ENCODE data around the gene ITGB1. TPM values are rescaled to one million over a fixed set of nuclear protein-coding genes. Genes with fewer than 3 reads are reported as not detected.

ITGB1 gene
- total and polyA plus RNA-seq, 9 donors = 207 to 517 (median 276) TPM

- DNase-seq = no peak
- H3K27me3 ChIP-seq = no peaks in the 10 kb centered on the region
- H3K27ac ChIP-seq = no peak overlapping the region
- 88 to 91% (median 91%) methylated on average over 10 of the region's 10 CpGs for WGBS, 3 donors
- no peaks in the 10 kb centered on the region for H3K36me3 ChIP-seq
- intact Hi-C loops (cut with DNase I) = no loop called here
- H3K4me3 ChIP-seq = no peak overlapping the region
- TF ChIP-seq CTCF (IDR thresholded peaks at IDR 0.05) = no peak
- TF ChIP-seq POLR2A (IDR thresholded peaks at IDR 0.05) = no peak
- no peak for TF ChIP-seq EP300 (IDR thresholded peaks at IDR 0.05)
- H3K9me3 ChIP-seq = no peaks in the 10 kb centered on the region
- H3K4me1 ChIP-seq (ENCODE audit: insufficient read depth) = peaks cover 24% of the 10 kb centered on the region
These were observed 18.5 kb downstream of the ITGB1 start for GRCh38 chr10:32939296-32940111.

DNA sequence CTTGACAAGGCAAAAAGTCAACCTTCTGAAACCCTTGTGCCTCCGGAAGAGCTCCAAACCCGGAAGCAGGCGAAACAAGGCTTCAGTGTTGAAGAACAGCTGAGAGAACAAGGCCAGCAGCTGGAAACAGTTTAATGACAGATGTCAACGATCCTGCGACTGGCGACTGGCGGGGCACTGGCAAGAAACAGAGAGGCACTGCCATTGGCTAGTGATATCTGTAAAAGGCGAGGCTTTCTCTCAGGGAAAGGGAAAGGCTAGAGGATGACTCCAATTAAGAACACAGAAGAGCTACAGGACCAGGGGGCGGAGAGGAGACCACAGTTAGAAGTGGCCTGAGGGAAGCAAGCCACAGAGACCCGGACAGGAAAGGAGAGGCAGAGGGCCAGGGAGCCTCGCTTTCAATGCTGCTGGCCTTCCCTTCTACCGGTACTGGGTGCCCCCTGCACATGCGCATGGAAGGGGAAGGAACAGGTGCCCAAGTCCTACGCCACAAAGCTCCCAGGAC lies 19.4 kb downstream of the ITGB1 start:
- peaks cover 19% of the 10 kb centered on the region for H3K4me1 ChIP-seq (ENCODE audit: insufficient read depth)
- 31 to 47% (median 40%) methylated on average over 14 of the region's 14 CpGs for WGBS, 3 donors
- no peaks in the 10 kb centered on the region for H3K9me3 ChIP-seq
- H3K36me3 ChIP-seq = no peaks in the 10 kb centered on the region
- intact Hi-C loops (cut with DNase I) = no loop called here
- DNase-seq = no peak
- H3K4me3 ChIP-seq = no peak overlapping the region
- TF ChIP-seq POLR2A (IDR thresholded peaks at IDR 0.05) (no peak), EP300 (IDR thresholded peaks at IDR 0.05) (no peak), CTCF (IDR thresholded peaks at IDR 0.05) (no peak)
- H3K27ac ChIP-seq = no peak overlapping the region
- H3K27me3 ChIP-seq = no peaks in the 10 kb centered on the region

- TF ChIP-seq POLR2A (IDR thresholded peaks at IDR 0.05) (no peak), CTCF (IDR thresholded peaks at IDR 0.05) (no peak), EP300 (IDR thresholded peaks at IDR 0.05) (no peak)
- H3K36me3 ChIP-seq = no peaks in the 10 kb centered on the region
- no peaks in the 10 kb centered on the region for H3K27me3 ChIP-seq
- intact Hi-C loops (cut with DNase I) = no loop called here
- no peak overlapping the region for H3K27ac ChIP-seq
- H3K4me3 ChIP-seq = no peak overlapping the region
- no peaks in the 10 kb centered on the region for H3K9me3 ChIP-seq
- DNase-seq = no peak
- 8 to 13% (median 9%) methylated on average over 5 of the region's 5 CpGs for WGBS, 3 donors
- H3K4me1 ChIP-seq (ENCODE audit: insufficient read depth) = peaks cover 19% of the 10 kb centered on the region
These were observed 20.1 kb downstream of the ITGB1 start for GRCh38 chr10:32937911-32938424.

DNA sequence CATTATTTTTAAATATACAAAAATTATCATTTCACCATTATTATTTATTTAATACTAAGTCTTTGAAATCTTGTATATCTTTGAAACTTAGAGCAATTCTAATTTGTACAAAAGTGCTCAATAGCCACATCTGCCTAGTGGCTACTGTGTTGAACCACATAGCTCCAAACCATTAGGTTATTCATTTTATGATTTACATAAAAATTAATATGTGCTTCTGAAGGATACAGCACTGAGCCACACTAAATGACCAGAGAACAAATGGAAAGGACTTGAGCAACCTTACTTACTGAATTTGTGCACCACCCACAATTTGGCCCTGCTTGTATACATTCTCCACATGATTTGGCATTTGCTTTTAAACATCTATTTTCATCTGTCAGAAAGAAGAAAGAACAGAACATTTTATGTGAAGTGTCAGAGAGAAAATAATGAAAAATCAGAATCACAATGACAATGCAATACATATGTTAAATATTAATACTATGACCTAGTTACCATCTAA lies 25.8 kb downstream of the ITGB1 start:
- Histone ChIP-seq H3K27me3 (no peaks in the 10 kb centered on the region), H3K36me3 (no peaks in the 10 kb centered on the region), H3K4me3 (no peak overlapping the region), H3K9me3 (no peaks in the 10 kb centered on the region), H3K4me1 (ENCODE audit: insufficient read depth) (peaks cover 4% of the 10 kb centered on the region), H3K27ac (no peak overlapping the region)
- intact Hi-C loops (cut with DNase I) = no loop called here
- DNase-seq = no peak
- TF ChIP-seq EP300 (IDR thresholded peaks at IDR 0.05) = no peak
- no peak for TF ChIP-seq POLR2A (IDR thresholded peaks at IDR 0.05)
- TF ChIP-seq CTCF (IDR thresholded peaks at IDR 0.05) = no peak
